Activated naive CD8-positive, alpha-beta T cell treated with anti-CD3 and anti-CD28 coated beads, Interleukin-2, amount 10 ng/mL, durations not matched to agents 7 days and 5 days (primary cell): ENCODE data around the gene SCAPER. TPM values are rescaled to one million over a fixed set of nuclear protein-coding genes. Genes with fewer than 3 reads are reported as not detected.

Experiments used
- ATAC-seq: fragments of 150-1000 bp; cut with Tn5 transposase; one replicate; pipeline ENCODE4 v1.10.0; 2021; ENCODE audit warnings: low read depth, moderate library complexity
- POLR2A ChIA-PET: fragments of 350-600 bp; sonication (Branson Sonifier 250); formaldehyde crosslinking; loops from one replicate; lab custom pipeline; 2021; ENCODE audit warnings: antibody characterized with exemption; lab: Charles Lee
- DNase-seq: peaks from one replicate; pipeline ENCODE4 v3.0.0; 2021
- H3K27ac Mint-ChIP-seq: one replicate; pipeline ENCODE4 v1.8.0; 2022; ENCODE audit warnings: mild to moderate bottlenecking, mixed read lengths
- H3K27me3 Mint-ChIP-seq: one replicate; pipeline ENCODE4 v1.8.0; 2022; ENCODE audit warnings: mild to moderate bottlenecking, moderate library complexity, mixed read lengths
- H3K36me3 Mint-ChIP-seq: one replicate; pipeline ENCODE4 v1.8.0; 2021; ENCODE audit warnings: mild to moderate bottlenecking, mixed read lengths
- H3K4me1 Mint-ChIP-seq: one replicate; pipeline ENCODE4 v1.8.0; 2021; ENCODE audit warnings: mixed read lengths
- H3K4me3 Mint-ChIP-seq: one replicate; pipeline ENCODE4 v1.8.0; 2022; ENCODE audit warnings: mild to moderate bottlenecking, moderate library complexity, mixed read lengths
- H3K9me3 Mint-ChIP-seq: one replicate; pipeline ENCODE4 v1.8.0; 2021; ENCODE audit warnings: mixed read lengths
- total RNA-seq, 2 experiments: library from RNA; stranded (reverse); gene quantifications; one replicate each; pipeline ENCODE4 v1.2.3, GENCODE V29; 2021

Gene SCAPER, protein sequence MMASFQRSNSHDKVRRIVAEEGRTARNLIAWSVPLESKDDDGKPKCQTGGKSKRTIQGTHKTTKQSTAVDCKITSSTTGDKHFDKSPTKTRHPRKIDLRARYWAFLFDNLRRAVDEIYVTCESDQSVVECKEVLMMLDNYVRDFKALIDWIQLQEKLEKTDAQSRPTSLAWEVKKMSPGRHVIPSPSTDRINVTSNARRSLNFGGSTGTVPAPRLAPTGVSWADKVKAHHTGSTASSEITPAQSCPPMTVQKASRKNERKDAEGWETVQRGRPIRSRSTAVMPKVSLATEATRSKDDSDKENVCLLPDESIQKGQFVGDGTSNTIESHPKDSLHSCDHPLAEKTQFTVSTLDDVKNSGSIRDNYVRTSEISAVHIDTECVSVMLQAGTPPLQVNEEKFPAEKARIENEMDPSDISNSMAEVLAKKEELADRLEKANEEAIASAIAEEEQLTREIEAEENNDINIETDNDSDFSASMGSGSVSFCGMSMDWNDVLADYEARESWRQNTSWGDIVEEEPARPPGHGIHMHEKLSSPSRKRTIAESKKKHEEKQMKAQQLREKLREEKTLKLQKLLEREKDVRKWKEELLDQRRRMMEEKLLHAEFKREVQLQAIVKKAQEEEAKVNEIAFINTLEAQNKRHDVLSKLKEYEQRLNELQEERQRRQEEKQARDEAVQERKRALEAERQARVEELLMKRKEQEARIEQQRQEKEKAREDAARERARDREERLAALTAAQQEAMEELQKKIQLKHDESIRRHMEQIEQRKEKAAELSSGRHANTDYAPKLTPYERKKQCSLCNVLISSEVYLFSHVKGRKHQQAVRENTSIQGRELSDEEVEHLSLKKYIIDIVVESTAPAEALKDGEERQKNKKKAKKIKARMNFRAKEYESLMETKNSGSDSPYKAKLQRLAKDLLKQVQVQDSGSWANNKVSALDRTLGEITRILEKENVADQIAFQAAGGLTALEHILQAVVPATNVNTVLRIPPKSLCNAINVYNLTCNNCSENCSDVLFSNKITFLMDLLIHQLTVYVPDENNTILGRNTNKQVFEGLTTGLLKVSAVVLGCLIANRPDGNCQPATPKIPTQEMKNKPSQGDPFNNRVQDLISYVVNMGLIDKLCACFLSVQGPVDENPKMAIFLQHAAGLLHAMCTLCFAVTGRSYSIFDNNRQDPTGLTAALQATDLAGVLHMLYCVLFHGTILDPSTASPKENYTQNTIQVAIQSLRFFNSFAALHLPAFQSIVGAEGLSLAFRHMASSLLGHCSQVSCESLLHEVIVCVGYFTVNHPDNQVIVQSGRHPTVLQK (N-terminal part only)
- 10 to 100 TPM; 38.0 to 44.8 TPM for total RNA-seq

DNA sequence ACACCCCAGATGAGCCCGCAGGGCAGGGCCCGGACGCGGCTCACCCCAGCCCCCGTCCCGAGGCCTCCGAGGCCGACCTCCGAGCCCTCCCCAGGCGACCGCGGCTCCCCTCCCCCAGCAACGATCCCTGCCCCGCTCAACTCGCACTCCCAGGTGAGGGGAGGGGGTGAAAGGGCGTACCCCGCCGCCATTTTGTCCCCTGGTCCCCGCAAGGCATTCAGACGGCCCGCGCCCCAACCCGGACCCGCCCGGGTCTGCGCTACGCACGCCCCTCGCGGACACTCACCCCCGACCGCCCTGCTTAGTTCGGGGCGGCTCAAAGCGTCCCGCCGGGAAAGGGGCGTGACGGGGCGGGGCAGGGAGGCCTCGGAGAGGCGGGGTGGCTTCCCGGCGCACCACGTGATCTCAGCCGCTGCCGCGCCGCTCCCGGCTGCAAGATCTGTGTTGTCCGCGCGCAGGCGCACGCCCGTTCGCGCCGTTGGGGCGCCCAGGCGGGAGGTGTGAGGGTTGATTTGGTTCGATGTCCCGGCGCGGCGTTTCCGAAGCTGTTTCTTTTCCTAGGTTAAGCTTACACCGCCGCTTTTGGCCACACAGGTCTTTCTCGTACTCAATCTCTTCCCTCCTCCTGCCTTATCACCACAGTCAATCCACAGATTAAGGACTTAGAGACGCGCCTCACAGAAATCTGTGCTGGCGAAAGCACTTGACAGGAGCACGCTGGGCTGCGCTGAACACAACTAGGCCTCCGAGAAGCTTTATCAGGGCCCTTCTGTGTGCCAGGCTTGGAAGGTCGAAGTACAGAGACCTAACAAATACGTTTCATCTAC lies at the start of gene SCAPER:
SCAPER (minus strand) TSS at position 328 of the 827 bp plus-strand sequence. CDS start 21,523 bp downstream, outside the sequence.
- Mint-ChIP-seq H3K27ac (peak within 1 kb of the TSS; percentile 89), H3K4me3 (peak within 1 kb of the TSS; percentile 89), H3K9me3 (no peaks in the 10 kb centered on the region), H3K27me3 (no peaks in the 10 kb centered on the region), H3K36me3 (peaks cover 7% of the 10 kb centered on the region), H3K4me1 (peaks cover 28% of the 10 kb centered on the region)
- peak; percentile 93 for ATAC-seq
- POLR2A ChIA-PET = interaction anchor here (1.0 to 3.5 kb wide), 3 partner anchors 11 to 30 kb away, joined by 3 to 15 read pairs (median 3); partner anchors contain the start of gene RCN2
- DNase-seq = peak; percentile 94

DNA sequence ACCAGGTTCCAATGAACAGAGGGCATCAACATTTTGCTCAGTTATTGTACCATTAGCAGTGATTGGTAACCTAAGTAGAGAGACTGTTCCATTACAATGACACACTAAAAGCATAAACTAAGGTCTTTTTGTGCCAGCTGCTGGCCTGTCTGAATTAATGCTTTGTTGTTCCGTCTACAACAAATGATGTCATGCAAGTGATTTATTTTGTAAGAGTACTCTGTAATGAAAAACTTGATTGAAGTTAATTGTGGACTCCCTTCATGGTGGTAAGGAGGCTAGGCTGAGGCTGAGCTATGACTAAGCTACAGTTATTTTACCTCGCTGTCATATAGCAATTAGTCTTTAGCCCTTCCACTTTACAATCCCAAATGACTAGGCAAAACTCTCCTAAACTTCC lies 49.6 kb upstream of the SCAPER start:
- H3K27me3 Mint-ChIP-seq = peaks cover 4% of the 10 kb centered on the region
- H3K27ac Mint-ChIP-seq = no peak overlapping the region
- DNase-seq (no peak), ATAC-seq (no peak)
- no peak overlapping the region for H3K4me3 Mint-ChIP-seq
- H3K4me1 Mint-ChIP-seq = peaks cover 14% of the 10 kb centered on the region
- no peaks in the 10 kb centered on the region for H3K9me3 Mint-ChIP-seq
- POLR2A ChIA-PET = no interaction called here
- H3K36me3 Mint-ChIP-seq = peaks cover 9% of the 10 kb centered on the region

DNA sequence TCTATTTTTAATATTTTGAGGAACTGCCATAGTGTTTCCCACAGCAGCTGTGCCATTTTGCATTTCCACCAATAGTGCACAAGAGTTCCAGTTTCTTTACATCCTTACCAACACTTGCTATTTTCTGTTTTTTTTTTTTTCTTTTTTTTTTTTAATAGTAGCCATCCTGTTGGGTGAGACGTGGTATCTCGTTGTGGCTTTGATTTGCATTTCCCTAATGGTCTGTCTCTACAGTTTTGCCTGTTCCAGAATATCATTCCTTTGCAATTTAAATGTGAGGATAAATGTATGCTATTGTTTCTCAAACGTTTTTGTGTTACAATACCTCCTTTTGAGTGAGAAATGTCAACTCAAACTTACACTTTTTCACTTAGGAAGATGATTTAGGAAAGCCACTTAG lies 48.8 kb upstream of the SCAPER start:
- ATAC-seq (no peak), DNase-seq (no peak)
- peaks cover 4% of the 10 kb centered on the region for H3K27me3 Mint-ChIP-seq
- H3K36me3 Mint-ChIP-seq = peaks cover 9% of the 10 kb centered on the region
- H3K27ac Mint-ChIP-seq = no peak overlapping the region
- POLR2A ChIA-PET = interaction anchor here (0.7 kb wide), 1 partner anchor 10 kb away, joined by 3 read pairs; no protein-coding TSS in a partner anchor
- H3K4me3 Mint-ChIP-seq = no peak overlapping the region
- H3K9me3 Mint-ChIP-seq = no peaks in the 10 kb centered on the region
- peaks cover 14% of the 10 kb centered on the region for H3K4me1 Mint-ChIP-seq

GRCh38 chr15:76951220-76951619 lies 46.1 kb upstream of the SCAPER start:
- ATAC-seq (peak; percentile 85), DNase-seq (no peak)

DNA sequence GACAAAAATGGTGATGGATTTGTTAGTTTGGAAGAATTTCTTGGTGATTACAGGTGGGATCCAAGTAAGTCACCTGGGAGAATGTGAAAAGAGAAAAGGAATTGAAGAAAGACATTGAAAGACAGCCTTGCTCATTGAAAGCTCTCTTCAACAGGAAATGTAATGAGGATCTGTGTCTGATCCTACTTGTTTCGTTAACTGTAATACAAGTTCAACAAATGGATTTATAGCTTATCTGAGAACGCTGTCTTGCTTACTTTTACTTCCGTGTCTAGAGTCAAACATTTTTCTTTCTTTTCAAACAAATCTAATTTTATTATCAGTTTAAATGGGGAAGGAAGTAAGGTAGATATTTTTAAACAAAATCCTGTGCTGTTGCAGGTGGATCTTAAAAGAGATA lies 42.3 kb upstream of the SCAPER start:
- POLR2A ChIA-PET = interaction anchor here (1.4 kb wide), 1 partner anchor 16 kb away, joined by 3 read pairs; no protein-coding TSS in a partner anchor
- no peaks in the 10 kb centered on the region for H3K9me3 Mint-ChIP-seq

More at GRCh38 chr15:76951220-76951619, 46.1 kb upstream of the SCAPER start:
- H3K27ac Mint-ChIP-seq = peak overlapping the region; percentile 71
- H3K36me3 Mint-ChIP-seq = peaks cover 22% of the 10 kb centered on the region
- POLR2A ChIA-PET = interaction anchor here (0.6 to 1.3 kb wide), 2 partner anchors 10 to 38 kb away, joined by 3 read pairs; no protein-coding TSS in a partner anchor
- peaks cover 3% of the 10 kb centered on the region for H3K27me3 Mint-ChIP-seq
- no peaks in the 10 kb centered on the region for H3K9me3 Mint-ChIP-seq
- H3K4me1 Mint-ChIP-seq = peaks cover 18% of the 10 kb centered on the region
- peak overlapping the region; percentile 3 for H3K4me3 Mint-ChIP-seq

GRCh38 chr15:76945494-76946093 lies 40.5 kb upstream of the SCAPER start:
- H3K9me3 Mint-ChIP-seq = no peaks in the 10 kb centered on the region
- no peak overlapping the region for H3K27ac Mint-ChIP-seq
- POLR2A ChIA-PET = interaction anchor here (0.8 to 1.6 kb wide), 2 partner anchors 10 to 15 kb away, joined by 3 to 5 read pairs; no protein-coding TSS in a partner anchor
- H3K4me3 Mint-ChIP-seq = no peak overlapping the region
- H3K27me3 Mint-ChIP-seq = no peaks in the 10 kb centered on the region
- ATAC-seq = no peak
- no peak for DNase-seq
- peaks cover 6% of the 10 kb centered on the region for H3K4me1 Mint-ChIP-seq
- peaks cover 40% of the 10 kb centered on the region for H3K36me3 Mint-ChIP-seq

More for the DNA sequence above, 42.3 kb upstream of the SCAPER start:
- no peak for ATAC-seq
- Mint-ChIP-seq H3K36me3 (peaks cover 47% of the 10 kb centered on the region), H3K4me1 (peaks cover 19% of the 10 kb centered on the region), H3K27ac (no peak overlapping the region), H3K4me3 (no peak overlapping the region), H3K27me3 (no peaks in the 10 kb centered on the region)
- DNase-seq = no peak

- Mint-ChIP-seq H3K27me3 (no peaks in the 10 kb centered on the region), H3K9me3 (no peaks in the 10 kb centered on the region)
Observed at GRCh38 chr15:76942331-76942730, 37.2 kb upstream of the SCAPER start.

DNA sequence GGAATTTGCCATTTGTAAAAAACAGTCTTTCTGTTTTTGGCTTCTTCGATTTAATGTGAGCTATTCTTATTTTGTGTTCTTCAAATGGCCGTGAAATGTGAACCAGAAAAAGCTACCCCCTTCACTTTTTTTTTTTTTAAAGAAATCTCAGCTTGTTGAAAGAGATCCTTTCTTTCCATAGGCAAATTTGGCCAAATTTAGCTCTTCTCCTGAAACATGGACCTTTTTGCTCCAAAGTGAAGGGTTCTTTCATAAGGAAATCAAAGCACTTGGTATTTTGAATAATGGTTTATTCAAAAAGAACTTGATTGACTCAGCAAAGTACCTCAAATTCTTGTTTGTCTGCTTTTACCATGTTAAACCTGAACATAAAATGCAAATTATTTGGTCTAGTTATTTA lies 36.5 kb upstream of the SCAPER start:
- POLR2A ChIA-PET = interaction anchor here (1.0 to 1.2 kb wide), 3 partner anchors 9 to 89 kb away, joined by 3 to 5 read pairs (median 4); partner anchors contain the start of gene RCN2
- H3K4me1 Mint-ChIP-seq = peaks cover 9% of the 10 kb centered on the region
- H3K4me3 Mint-ChIP-seq = no peak overlapping the region
- ATAC-seq = no peak
- no peak overlapping the region for H3K27ac Mint-ChIP-seq
- no peaks in the 10 kb centered on the region for H3K27me3 Mint-ChIP-seq
- no peak for DNase-seq
- no peaks in the 10 kb centered on the region for H3K9me3 Mint-ChIP-seq
- peaks cover 33% of the 10 kb centered on the region for H3K36me3 Mint-ChIP-seq

More at GRCh38 chr15:76942331-76942730, 37.2 kb upstream of the SCAPER start:
- no peak overlapping the region for H3K4me3 Mint-ChIP-seq
- peaks cover 10% of the 10 kb centered on the region for H3K4me1 Mint-ChIP-seq
- peaks cover 35% of the 10 kb centered on the region for H3K36me3 Mint-ChIP-seq
- DNase-seq = no peak
- H3K27ac Mint-ChIP-seq = no peak overlapping the region
- no peak for ATAC-seq
- POLR2A ChIA-PET = interaction anchor here (1.1 kb wide), 1 partner anchor 11 kb away, joined by 5 read pairs; the partner anchor contains the start of gene RCN2

DNA sequence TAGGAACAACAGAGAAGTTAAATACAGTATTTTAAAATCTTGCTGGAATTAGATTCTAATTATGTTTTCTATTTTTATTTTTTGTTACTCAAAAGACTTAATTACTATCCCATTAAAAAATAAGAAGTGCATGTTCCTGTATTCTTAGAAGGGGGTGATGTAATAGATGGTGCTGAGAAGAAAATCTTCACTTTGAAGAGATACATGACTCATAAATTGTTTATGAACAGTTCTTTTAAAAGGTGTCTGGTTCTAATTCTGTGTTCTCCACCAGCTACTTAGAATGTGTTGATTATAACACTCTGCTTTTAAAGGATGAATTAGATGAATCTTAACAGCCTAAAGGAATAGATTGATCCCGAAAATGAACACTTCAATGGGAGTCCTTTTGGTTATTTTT lies 34.6 kb upstream of the SCAPER start:
- Mint-ChIP-seq H3K27ac (no peak overlapping the region), H3K4me1 (peaks cover 17% of the 10 kb centered on the region), H3K4me3 (no peak overlapping the region), H3K36me3 (peaks cover 30% of the 10 kb centered on the region), H3K27me3 (no peaks in the 10 kb centered on the region), H3K9me3 (no peaks in the 10 kb centered on the region)
- POLR2A ChIA-PET = interaction anchor here (0.6 to 1.3 kb wide), 2 partner anchors 10 to 37 kb away, joined by 4 to 6 read pairs; no protein-coding TSS in a partner anchor
- DNase-seq (no peak), ATAC-seq (no peak)

DNA sequence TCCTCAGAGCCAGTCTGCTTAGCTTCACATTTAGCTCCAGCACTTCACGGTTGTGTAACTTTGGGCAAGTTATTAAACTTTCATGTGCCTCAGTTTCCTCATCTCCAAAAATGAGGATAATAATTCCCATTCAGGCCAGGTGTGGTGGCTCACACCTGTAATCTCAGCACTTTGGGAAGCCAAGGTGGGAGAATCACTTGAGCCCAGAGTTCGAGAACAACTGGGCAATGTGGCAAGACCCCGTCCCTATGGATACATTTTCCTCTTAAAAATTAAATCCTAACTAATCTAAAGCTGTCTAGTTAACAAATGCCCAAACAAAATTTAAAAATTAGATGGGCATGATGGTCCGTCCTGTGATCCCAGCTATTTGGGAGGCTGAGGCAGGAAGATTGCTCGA lies 33.6 kb upstream of the SCAPER start:
- Mint-ChIP-seq H3K27me3 (no peaks in the 10 kb centered on the region), H3K27ac (no peak overlapping the region), H3K4me1 (peaks cover 20% of the 10 kb centered on the region), H3K36me3 (peaks cover 25% of the 10 kb centered on the region), H3K9me3 (no peaks in the 10 kb centered on the region), H3K4me3 (no peak overlapping the region)
- POLR2A ChIA-PET = no interaction called here
- ATAC-seq (no peak), DNase-seq (no peak)

DNA sequence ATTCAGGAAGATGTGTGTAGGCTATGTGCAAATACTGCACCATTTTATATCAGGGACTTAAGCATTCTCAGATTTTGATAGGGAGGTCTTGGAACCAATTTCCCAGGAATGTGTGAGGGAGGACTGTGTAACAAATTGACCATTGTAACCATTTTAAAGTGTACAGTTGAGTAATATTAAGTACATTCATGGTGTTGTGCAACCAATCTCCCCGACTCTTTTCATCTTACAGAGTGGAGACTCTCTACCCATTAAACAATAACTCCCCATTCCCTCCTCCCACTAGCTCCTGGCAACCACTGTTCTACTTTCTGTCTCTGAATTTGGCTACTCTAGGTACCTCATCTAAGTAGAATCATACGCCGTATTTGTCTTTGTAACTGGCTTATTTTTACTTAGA lies 31.5 kb upstream of the SCAPER start:
- Mint-ChIP-seq H3K36me3 (peaks cover 24% of the 10 kb centered on the region), H3K27ac (no peak overlapping the region), H3K4me3 (no peak overlapping the region), H3K27me3 (no peaks in the 10 kb centered on the region), H3K9me3 (no peaks in the 10 kb centered on the region), H3K4me1 (peaks cover 29% of the 10 kb centered on the region)
- DNase-seq = no peak
- POLR2A ChIA-PET = no interaction called here
- ATAC-seq = no peak
